DND-41 (cell line): ENCODE measurements around the gene BMS1.

ENCODE experiments used
- CTCF ChIP-seq: IDR thresholded peaks from 2 replicates; pipeline ENCODE4 v1.5.1; 2012; ENCODE audit warnings: borderline replicate concordance, low read length, moderate library complexity, mild to moderate bottlenecking; ENCODE audit not compliant: poor library complexity, severe bottlenecking; ENCODE audit errors: extremely low read depth
- EZH2 ChIP-seq: IDR thresholded peaks from 3 replicates; pipeline ENCODE4 v1.6.1; 2012; ENCODE audit warnings: borderline replicate concordance, low read depth, mild to moderate bottlenecking, moderate library complexity, low read length, inconsistent platforms; ENCODE audit not compliant: severe bottlenecking

DNA sequence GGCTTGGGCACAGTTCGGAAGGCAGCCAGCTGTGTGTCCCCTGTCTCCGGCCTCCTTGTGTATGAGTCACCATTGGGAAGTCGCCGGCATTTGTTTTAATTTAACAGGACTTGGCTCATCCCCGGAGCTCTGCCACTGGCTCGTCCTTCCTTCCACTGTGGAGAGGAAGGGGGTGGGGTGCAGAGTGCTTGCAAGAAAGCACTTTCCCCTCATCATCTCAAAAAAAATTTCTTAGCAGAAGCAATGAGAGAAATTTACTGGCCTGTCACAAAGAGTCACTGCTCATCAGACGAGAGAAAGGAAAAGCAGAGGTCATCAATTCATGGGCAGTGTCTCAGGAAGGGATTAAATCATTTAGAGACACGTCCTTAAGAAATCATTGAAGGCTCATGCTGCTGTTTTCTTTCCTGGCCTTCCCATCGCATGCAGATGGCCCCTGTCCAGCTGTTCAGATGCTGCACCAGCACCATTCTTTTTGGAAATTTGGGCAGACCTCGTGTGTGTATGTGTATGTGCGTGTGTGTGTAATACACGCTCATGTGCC is 93.3 kb downstream of the BMS1 start:
- no peak for TF ChIP-seq EZH2
- no peak for TF ChIP-seq CTCF
